HepG2 (cell line): ENCODE results near the gene CXXC5. TPM values are rescaled to one million over a fixed set of nuclear protein-coding genes. Genes with fewer than 3 reads are reported as not detected.
"Not testable (repeated sequence)": the region's sequence is repeated elsewhere in the genome, so short reads cannot be mapped to it uniquely, and the experiment has no call there.

Experiments used
- ATAC-seq: fragments of 200-7000 bp; cut with Tn5 transposase; 3 replicates; pipeline ENCODE4 v1.9.1; 2020; ENCODE audit warnings: mild to moderate bottlenecking, moderate library complexity
- BruUV-seq: library from RNA; stranded (reverse); fragments of 400-500 nt; replicated peaks from 2 replicates; lab custom pipeline; 2021; lab: Mats Ljungman, UMichigan
- CTCF ChIA-PET: fragments of 300-600 bp; formaldehyde crosslinking; extraction: SDS; loops from one replicate; lab custom pipeline; 2021; ENCODE audit warnings: low total read pairs, inconsistent platforms, low intra/inter-chr PET ratio; lab: Yijun Ruan, JAX
- POLR2A ChIA-PET: fragments of 350-600 bp; sonication (Branson Sonifier 250); formaldehyde crosslinking; loops from one replicate; lab custom pipeline; 2020; ENCODE audit warnings: antibody characterized with exemption, inconsistent platforms; lab: Yijun Ruan, JAX
- DNase-seq: peaks from one replicate; pipeline ENCODE4 v3.0.0-alpha.2; 2015; ENCODE audit warnings: low spot score
- FAIRE-seq: peaks from 3 replicates; lab custom pipeline; 2011; peaks lifted over from hg19 to GRCh38; lab: Jason Lieb, UNC
- H2AFZ ChIP-seq: one replicate; pipeline ENCODE4 v1.6.1; 2011; ENCODE audit warnings: low read length, inconsistent platforms
- H3K27ac ChIP-seq: fragments of 300-600 bp; 3 replicates; pipeline ENCODE4 v1.8.0; 2011; ENCODE audit warnings: mixed run types, mild to moderate bottlenecking, mixed read lengths, low read length, inconsistent platforms; ENCODE audit not compliant: insufficient read depth; ENCODE audit errors: extremely low read length
- H3K27me3 ChIP-seq, 2 experiments: fragments of 200-600 bp in 1 of 2; 2 replicates in 1 of 2; 3 replicates in 1 of 2; pipeline versions ENCODE4 v1.6.0 to v1.8.0; 2011; ENCODE audit warnings: low read length in 2 of 2, mild to moderate bottlenecking in 2 of 2, moderate library complexity in 2 of 2, inconsistent platforms in 1 of 2; ENCODE audit not compliant: insufficient read depth in 2 of 2, control insufficient read depth in 1 of 2
- H3K36me3 ChIP-seq, 2 experiments: fragments of 200-600 bp in 1 of 2; replicated peaks in 1 of 2; 2 replicates in 1 of 2; 3 replicates in 1 of 2; pipeline versions ENCODE4 v1.5.1 to v1.8.0; 2011; ENCODE audit warnings: low read length in 2 of 2, inconsistent platforms in 1 of 2; ENCODE audit not compliant: insufficient read depth in 2 of 2, control insufficient read depth in 1 of 2
- H3K4me1 ChIP-seq: 2 replicates; pipeline ENCODE4 v1.5.1; 2012; ENCODE audit warnings: low read length, inconsistent platforms; ENCODE audit not compliant: insufficient read depth
- H3K4me2 ChIP-seq: 2 replicates; pipeline ENCODE4 v1.6.0; 2011; ENCODE audit warnings: low read depth, low read length, inconsistent platforms
- H3K4me3 ChIP-seq, 3 experiments: fragments of 200-600 bp in 1 of 3; sonication (generic), shearing (Covaris generic) in 1 of 3; replicated peaks in 1 of 3; 2 replicates each; pipeline ENCODE4 v1.5.1; 2011 to 2016; ENCODE audit warnings: low read length in 3 of 3, inconsistent platforms in 2 of 3, low read depth in 2 of 3, mild to moderate bottlenecking in 2 of 3, control low read depth in 1 of 3, mixed read lengths in 1 of 3; ENCODE audit not compliant: insufficient read depth in 1 of 3
- H3K79me2 ChIP-seq: one replicate; pipeline ENCODE4 v1.6.1; 2011; ENCODE audit warnings: low read length, inconsistent platforms; ENCODE audit not compliant: insufficient read depth
- H3K9ac ChIP-seq: 2 replicates; pipeline ENCODE4 v1.6.0; 2011; ENCODE audit warnings: mild to moderate bottlenecking, low read depth, low read length, inconsistent platforms; ENCODE audit not compliant: insufficient read depth
- H3K9me3 ChIP-seq: 2 replicates; pipeline ENCODE4 v1.5.1; 2012; ENCODE audit warnings: mild to moderate bottlenecking, low read length
- H4K20me1 ChIP-seq: 2 replicates; pipeline ENCODE4 v1.6.0; 2011; ENCODE audit warnings: inconsistent platforms, mild to moderate bottlenecking, low read length, moderate library complexity; ENCODE audit not compliant: insufficient read depth
- ARHGAP35 ChIP-seq: sonication (generic); formaldehyde crosslinking; IDR thresholded peaks from 2 replicates; pipeline ENCODE4 v1.9.0; 2022; ENCODE audit warnings: mild to moderate bottlenecking, inconsistent platforms, moderate library complexity, missing genetic modification reagents, borderline replicate concordance
- FOXA3 ChIP-seq: IDR thresholded peaks from 2 replicates; pipeline ENCODE4 v1.6.1; 2016; ENCODE audit warnings: missing genetic modification reagents, missing compliant biosample characterization
- KLF15 ChIP-seq: sonication (generic); formaldehyde crosslinking; IDR thresholded peaks from 2 replicates; pipeline ENCODE4 v1.8.1; 2023; ENCODE audit warnings: borderline replicate concordance, mild to moderate bottlenecking, inconsistent platforms, missing genetic modification reagents, mixed read lengths
- MBD4 ChIP-seq: IDR thresholded peaks from 2 replicates; pipeline ENCODE4 v1.6.1; 2012; ENCODE audit warnings: low read length, inconsistent platforms, borderline replicate concordance
- NFIC ChIP-seq: IDR thresholded peaks from 2 replicates; pipeline ENCODE4 v1.6.1; 2012; ENCODE audit warnings: mild to moderate bottlenecking, low read length, inconsistent platforms
- SIX1 ChIP-seq: sonication (generic); formaldehyde crosslinking; IDR thresholded peaks from 2 replicates; pipeline ENCODE4 v1.4.0; 2020; ENCODE audit warnings: missing genetic modification reagents, borderline replicate concordance
- SPEN ChIP-seq: sonication (generic); formaldehyde crosslinking; IDR thresholded peaks from 2 replicates; pipeline ENCODE4 v1.5.1; 2020; ENCODE audit warnings: low read depth, mild to moderate bottlenecking, missing genetic modification reagents
- ZNF619 ChIP-seq: sonication (generic); formaldehyde crosslinking; IDR thresholded peaks from 2 replicates; pipeline ENCODE4 v1.4.0; 2020; ENCODE audit warnings: mild to moderate bottlenecking, missing genetic modification reagents
- ZNF737 ChIP-seq: sonication (generic); formaldehyde crosslinking; IDR thresholded peaks from 2 replicates; pipeline ENCODE4 v1.5.0; 2020; ENCODE audit warnings: missing genetic modification reagents, mild to moderate bottlenecking, borderline replicate concordance
- ZSCAN12 ChIP-seq: sonication (generic); formaldehyde crosslinking; IDR thresholded peaks from 2 replicates; pipeline ENCODE4 v1.9.0; 2021; ENCODE audit warnings: mild to moderate bottlenecking, missing genetic modification reagents
- WGBS: methylation state at CpG from one replicate; pipeline ENCODE4 v1.1.6; 2017; ENCODE audit warnings: low lambda C conversion rate; 5-methylcytosine and 5-hydroxymethylcytosine counted together
- in situ Hi-C: cut with HindIII; loops from 2 replicates; pipeline ENCODE4 v1.10.0; 2017; ENCODE audit warnings: low pct_unique_long_range_greater_than_20kb; ENCODE audit not compliant: extremely low pct_ligation_motif_present
- intact Hi-C: fragments of 100-400 bp; cut with micrococcal nuclease; formaldehyde crosslinking; loops from one replicate; pipeline ENCODE4 v1.10.0; 2022; ENCODE audit not compliant: unreplicated experiment
- polyA plus RNA-seq, 8 experiments: library from polyadenylated mRNA; depleted of rRNA in 3 of 8; stranded (reverse) in 7 of 8; unstranded in 1 of 8; fragments of >200 nt; fragmentation: Illumina TruSeq in 4 of 8; extraction: Trizol in 4 of 8; gene quantifications; 2 replicates each; pipeline versions ENCODE4 v1.2.1 to v1.2.3, GENCODE V29; 2011 to 2016; ENCODE audit warnings: low read depth in 4 of 8, missing spikeins in 1 of 8, mixed read lengths in 1 of 8; ENCODE audit not compliant: insufficient read depth in 1 of 8
- total RNA-seq, 5 experiments: library from RNA; depleted of rRNA; stranded (reverse); fragments of >200 nt; fragmentation: Illumina TruSeq; extraction: Trizol; gene quantifications; 2 replicates each; pipeline ENCODE4 v1.2.3, GENCODE V29; 2016; ENCODE audit warnings: low read depth in 1 of 5
- TF ChIP-seq, protein P1 (sequence below): sonication (generic); formaldehyde crosslinking; IDR thresholded peaks from 2 replicates; pipeline ENCODE4 v1.8.1; 2023; ENCODE audit warnings: mild to moderate bottlenecking, inconsistent platforms, moderate library complexity, missing genetic modification reagents, borderline replicate concordance

The CXXC5 gene
- total and polyA plus RNA-seq, 2 of the 13 experiments (the other 11 are each of a cell fraction or from before 2014, with no cell fraction given) = 32.3 to 33.0 TPM

DNA sequence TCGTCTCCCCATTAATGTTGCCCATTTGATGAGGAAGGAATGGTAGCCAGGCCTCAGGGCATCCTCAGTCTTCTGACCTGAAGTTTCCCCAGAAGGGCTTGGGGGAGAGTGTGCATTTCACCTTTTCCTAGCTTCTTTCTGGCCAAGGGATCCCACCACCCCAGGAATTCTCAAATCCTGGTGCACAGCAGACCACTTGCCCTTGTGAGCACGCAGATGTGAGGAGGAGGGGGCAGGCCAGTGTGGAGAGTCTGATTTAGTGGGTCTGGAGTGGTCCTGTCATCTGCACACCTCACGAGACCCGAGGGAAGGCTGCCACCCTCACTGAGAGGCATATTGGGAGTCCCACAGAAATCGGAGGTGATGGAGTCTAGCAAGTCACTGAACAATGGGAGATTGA, 64.3 kb downstream of the CXXC5 start:
- Histone ChIP-seq H3K4me2 (no peak overlapping the region), H3K27ac (no peak overlapping the region), H2AFZ (no peak overlapping the region), H3K9ac (no peak overlapping the region), H3K4me3 (no peak overlapping the region), H3K79me2 (no peaks in the 10 kb centered on the region), H3K9me3 (no peaks in the 10 kb centered on the region), H3K4me1 (peaks cover 52% of the 10 kb centered on the region), H3K27me3 (no peaks in the 10 kb centered on the region), H3K36me3 (no peaks in the 10 kb centered on the region), H4K20me1 (no peaks in the 10 kb centered on the region)
- CTCF ChIA-PET = no interaction called here
- in situ Hi-C loops (no loop called here), intact Hi-C loops (no loop called here)
- no peak for TF ChIP-seq ZNF619 (CRISPR knock-in tag)
- TF ChIP-seq KLF15 = no peak
- TF ChIP-seq ZNF737 = no peak
- no peak for TF ChIP-seq NFIC
- no peak for TF ChIP-seq ARHGAP35 (CRISPR knock-in tag)
- TF ChIP-seq MBD4 = no peak
- no peak for TF ChIP-seq SIX1 (CRISPR knock-in tag)
- no peak for TF ChIP-seq ZSCAN12 (CRISPR knock-in tag)
- TF ChIP-seq, protein P1, sequence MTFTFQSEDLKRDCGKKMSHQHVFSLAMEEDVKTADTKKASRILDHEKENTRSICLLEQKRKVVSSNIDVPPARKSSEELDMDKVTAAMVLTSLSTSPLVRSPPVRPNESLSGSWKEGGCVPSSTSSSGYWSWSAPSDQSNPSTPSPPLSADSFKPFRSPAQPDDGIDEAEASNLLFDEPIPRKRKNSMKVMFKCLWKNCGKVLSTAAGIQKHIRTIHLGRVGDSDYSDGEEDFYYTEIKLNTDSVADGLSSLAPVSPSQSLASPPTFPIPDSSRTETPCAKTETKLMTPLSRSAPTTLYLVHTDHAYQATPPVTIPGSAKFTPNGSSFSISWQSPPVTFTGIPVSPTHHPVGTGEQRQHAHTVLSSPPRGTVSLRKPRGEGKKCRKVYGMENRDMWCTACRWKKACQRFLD (CRISPR knock-in tag) = no peak
- TF ChIP-seq FOXA3 (CRISPR knock-in tag) = no peak
- TF ChIP-seq SPEN (CRISPR knock-in tag) = no peak
- WGBS = 51% methylated on average over 5 of the region's 5 CpGs
- no peak for DNase-seq
- no TSS peak for BruUV-seq
- no peak for ATAC-seq
- FAIRE-seq = no peak
- POLR2A ChIA-PET = interaction anchor here (1.0 to 6.1 kb wide), 2 partner anchors 12 to 21 kb away, joined by 3 to 62 read pairs; no protein-coding TSS in a partner anchor

DNA sequence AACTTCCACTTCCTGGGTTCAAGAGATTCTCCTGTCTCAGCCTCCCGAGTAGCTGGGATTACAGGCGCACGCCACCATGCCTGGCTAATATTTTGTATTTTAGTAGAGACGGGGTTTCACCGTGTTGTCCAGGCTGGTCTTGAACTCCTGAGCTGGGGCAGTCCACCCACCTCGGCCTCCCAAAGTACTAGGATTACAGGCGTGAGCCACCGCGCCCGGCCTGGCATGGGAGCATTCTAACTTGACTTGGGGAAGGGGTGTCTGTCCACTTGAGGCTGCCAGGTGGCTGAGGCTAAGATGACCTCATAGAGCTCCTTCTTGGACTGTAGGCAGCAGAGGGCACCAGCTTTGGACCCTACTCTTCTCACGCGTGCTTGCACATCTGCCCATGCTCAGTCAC, 65.7 kb downstream of the CXXC5 start:
- H3K9me3 ChIP-seq, H3K79me2 ChIP-seq, intact Hi-C loops, H3K27me3 ChIP-seq, H3K4me3 ChIP-seq, in situ Hi-C loops, H3K36me3 ChIP-seq, H3K27ac ChIP-seq, BruUV-seq, H4K20me1 ChIP-seq, CTCF ChIA-PET, H3K4me2 ChIP-seq, H2AFZ ChIP-seq, ATAC-seq, FAIRE-seq, DNase-seq, H3K9ac ChIP-seq: not testable (repeated sequence)
- peaks cover 38% of the 10 kb centered on the region for H3K4me1 ChIP-seq
- 89% methylated on average over 10 of the region's 12 CpGs for WGBS
- POLR2A ChIA-PET = interaction anchor here (0.7 to 1.0 kb wide), 3 partner anchors 16 to 24 kb away, joined by 3 to 4 read pairs (median 4); no protein-coding TSS in a partner anchor
